PC-9 (cell line): ENCODE measurements around the gene SPRYD3. TPM values are rescaled to one million over a fixed set of nuclear protein-coding genes. Genes with fewer than 3 reads are reported as not detected.

Source experiments
- BruUV-seq: library from RNA; stranded (reverse); fragments of 400-500 nt; replicated peaks from 2 replicates; lab custom pipeline; 2021; lab: Mats Ljungman, UMichigan
- CTCF ChIA-PET: fragments of 300-600 bp; sonication (Branson Sonifier 250); formaldehyde crosslinking; loops from one replicate; lab custom pipeline; 2022; ENCODE audit warnings: antibody characterized with exemption; lab: Charles Lee
- POLR2A ChIA-PET: fragments of 300-600 bp; sonication (Branson Sonifier 250); formaldehyde crosslinking; loops from one replicate; lab custom pipeline; 2022; ENCODE audit warnings: antibody characterized with exemption; ENCODE audit not compliant: unreplicated experiment; lab: Charles Lee
- DNase-seq, 2 experiments: peaks; one replicate each; pipeline versions ENCODE4 v3.0.0 to v3.0.0-alpha.2; 2015 to 2022; ENCODE audit warnings: mixed read lengths in 1 of 2
- H2AFZ ChIP-seq: fragments of 200-600 bp; sonication (generic); 2 replicates; pipeline ENCODE4 v1.8.1; 2017; ENCODE audit warnings: antibody characterized with exemption
- H3F3A ChIP-seq: fragments of 200-600 bp; sonication (generic); 2 replicates; pipeline ENCODE4 v1.8.1; 2017; ENCODE audit warnings: antibody characterized with exemption, mild to moderate bottlenecking, low read depth; ENCODE audit not compliant: insufficient read depth
- H3K27ac ChIP-seq: fragments of 200-600 bp; sonication (generic); 2 replicates; pipeline ENCODE4 v1.6.1; 2016; ENCODE audit warnings: mixed run types
- H3K27me3 ChIP-seq: fragments of 200-600 bp; sonication (generic); 2 replicates; pipeline ENCODE4 v1.6.1; 2016; ENCODE audit warnings: low read depth, mixed run types; ENCODE audit not compliant: insufficient read depth
- H3K36me3 ChIP-seq: fragments of 200-600 bp; sonication (generic); 2 replicates; pipeline ENCODE4 v1.6.1; 2016; ENCODE audit warnings: low read depth, mixed run types
- H3K4me1 ChIP-seq: fragments of 200-600 bp; sonication (generic); replicated peaks from 2 replicates; pipeline ENCODE4 v1.6.1; 2016; ENCODE audit warnings: mixed run types; ENCODE audit not compliant: insufficient read depth
- H3K4me2 ChIP-seq: fragments of 200-600 bp; sonication (generic); 2 replicates; pipeline ENCODE4 v1.6.1; 2017; ENCODE audit warnings: mixed run types
- H3K4me3 ChIP-seq: fragments of 200-600 bp; sonication (generic); 2 replicates; pipeline ENCODE4 v1.6.1; 2016; ENCODE audit warnings: mixed run types
- H3K79me2 ChIP-seq: fragments of 200-600 bp; sonication (generic); 2 replicates; pipeline ENCODE4 v1.6.1; 2017; ENCODE audit warnings: low read depth, mixed run types
- H3K9me2 ChIP-seq: fragments of 200-600 bp; sonication (generic); 2 replicates; pipeline ENCODE4 v1.8.1; 2017; ENCODE audit warnings: mild to moderate bottlenecking; ENCODE audit not compliant: insufficient read depth
- H3K9me3 ChIP-seq: fragments of 200-600 bp; sonication (generic); 2 replicates; pipeline ENCODE4 v1.8.1; 2016; ENCODE audit warnings: low read depth; ENCODE audit not compliant: insufficient read depth
- H4K20me1 ChIP-seq: fragments of 200-600 bp; sonication (generic); 2 replicates; pipeline ENCODE4 v1.8.1; 2017; ENCODE audit not compliant: insufficient read depth
- EZH2 ChIP-seq: fragments of 200-600 bp; sonication (generic); IDR thresholded peaks from 2 replicates; pipeline ENCODE4 v1.8.0; 2017; ENCODE audit warnings: antibody characterized with exemption, low read depth
- intact Hi-C: fragments of 100-400 bp; cut with micrococcal nuclease; formaldehyde crosslinking; loops from one replicate; pipeline ENCODE4 v1.10.0; 2022; ENCODE audit not compliant: unreplicated experiment
- total RNA-seq: library from RNA; stranded (reverse); gene quantifications from 2 replicates; pipeline ENCODE4 v1.2.3, GENCODE V29; 2021
- TF ChIP-seq, protein P1 (sequence below): fragments of 200-600 bp; sonication (generic); conservative IDR thresholded peaks from 2 replicates; pipeline ENCODE4 v1.6.1; 2017; ENCODE audit warnings: mixed run types, antibody characterized with exemption, mild to moderate bottlenecking, moderate library complexity

The SPRYD3 gene
- total RNA-seq, 1 experiment from 2014 or later = 17.2 TPM

DNA sequence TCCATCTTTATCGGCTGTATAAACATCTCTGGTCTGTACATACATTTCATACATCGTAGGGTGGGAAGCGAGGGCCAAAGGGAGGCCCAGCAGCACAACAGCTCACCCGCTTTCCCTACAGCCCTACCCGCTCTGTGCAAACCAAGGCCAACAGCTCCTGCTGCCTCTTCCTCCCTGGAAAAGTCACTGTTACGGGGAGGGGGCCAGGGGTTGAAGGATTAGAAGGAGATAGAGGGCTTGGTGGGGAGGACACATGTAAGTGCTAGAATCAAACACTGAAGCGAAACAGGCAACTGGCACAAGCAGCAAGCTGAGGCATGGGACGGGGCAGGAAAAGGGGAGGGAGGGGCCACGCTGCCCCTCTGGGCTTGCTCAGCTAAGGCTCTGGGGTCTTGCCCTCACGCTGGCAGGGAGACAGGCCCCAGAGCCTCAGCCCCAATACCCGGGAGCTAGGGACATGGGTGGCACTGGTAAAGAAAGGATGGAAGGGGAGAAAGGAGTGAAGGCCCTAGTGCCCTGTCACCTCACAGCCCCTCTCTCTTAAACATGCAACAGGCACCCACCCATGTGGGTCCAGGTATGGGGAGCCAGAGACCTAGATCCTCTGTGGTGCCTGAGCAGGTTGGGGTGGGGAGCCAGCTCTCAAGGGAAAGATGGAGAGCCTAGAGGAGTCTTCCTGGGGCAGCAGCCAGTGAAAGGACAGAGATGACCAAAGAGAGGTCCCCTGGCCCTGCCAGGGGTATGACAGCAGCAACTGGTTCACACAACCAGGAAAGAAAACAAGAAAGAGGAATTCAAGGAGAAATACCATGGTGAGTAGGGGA lies 14.4 kb downstream of the SPRYD3 start:
- POLR2A ChIA-PET = interaction anchor here (0.6 to 1.4 kb wide), 2 partner anchors 131 to 452 kb away, joined by 3 to 4 read pairs; no protein-coding TSS in a partner anchor
- intact Hi-C loops = loop anchor here (10.0 kb wide), 3 partner anchors 110 to 440 kb away; partner anchors contain the start of genes ITGB7, NPFF and TARBP2
- TF ChIP-seq EZH2 = no peak
- H3K4me3 ChIP-seq = no peak overlapping the region
- TSS peak; percentile 20 for BruUV-seq
- no peaks in the 10 kb centered on the region for H3K27me3 ChIP-seq
- H3K4me1 ChIP-seq = peaks cover 30% of the 10 kb centered on the region
- peaks cover 13% of the 10 kb centered on the region; the same call in 1 of the 2 replicates for H3F3A ChIP-seq
- no peaks in the 10 kb centered on the region for H3K9me2 ChIP-seq
- no peak overlapping the region for H3K4me2 ChIP-seq
- H3K36me3 ChIP-seq = no peaks in the 10 kb centered on the region
- H3K79me2 ChIP-seq = no peaks in the 10 kb centered on the region
- DNase-seq = no peak
- H3K9me3 ChIP-seq = no peaks in the 10 kb centered on the region
- H3K27ac ChIP-seq = no peak overlapping the region
- no peak overlapping the region for H2AFZ ChIP-seq
- CTCF ChIA-PET = interaction anchor here (0.8 to 1.6 kb wide), 6 partner anchors 11 to 280 kb away, joined by 4 to 22 read pairs (median 7); partner anchors contain the start of genes AAAS and SPRYD3
- no peaks in the 10 kb centered on the region for H4K20me1 ChIP-seq

DNA sequence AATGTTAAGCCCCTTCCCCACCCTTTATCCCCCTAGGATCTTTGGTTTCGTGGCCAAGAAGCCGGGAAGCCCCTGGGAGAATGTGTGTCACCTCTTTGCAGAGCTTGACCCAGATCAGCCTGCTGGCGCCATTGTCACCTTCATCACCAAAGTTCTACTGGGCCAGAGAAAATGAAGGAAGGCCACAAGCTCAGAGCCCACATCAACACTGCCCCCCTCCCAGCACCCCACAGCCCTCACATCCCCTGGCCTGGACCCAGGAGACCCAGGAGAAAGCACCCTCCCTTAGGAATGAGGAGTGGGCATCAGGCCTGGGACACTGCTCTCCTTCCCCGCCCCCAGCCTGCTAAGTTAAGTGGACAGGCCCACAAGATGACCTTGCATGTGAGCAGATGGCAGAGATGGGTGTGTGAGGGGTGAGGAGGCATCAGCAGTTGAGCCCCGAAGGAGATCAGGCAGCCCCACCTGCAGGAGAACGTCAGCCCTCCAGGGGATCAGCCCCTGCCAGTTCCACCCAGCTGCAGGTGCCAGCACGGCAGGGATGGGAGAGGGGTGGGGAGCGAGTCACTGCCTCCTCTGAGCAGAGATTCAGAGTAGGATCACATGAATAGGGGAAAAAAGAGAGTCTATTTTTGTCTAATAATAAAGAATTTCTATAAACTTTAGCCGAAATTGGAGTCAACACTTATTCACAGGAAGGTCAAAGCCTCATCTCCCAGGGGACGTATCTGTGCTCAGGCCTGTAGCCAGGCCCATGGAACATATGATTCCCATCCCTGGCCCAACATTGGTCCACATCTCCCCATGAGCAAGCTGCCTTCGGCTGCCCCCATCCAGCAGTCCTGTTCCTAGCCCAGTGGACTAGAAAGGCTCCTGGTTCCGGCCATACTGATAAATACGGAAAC lies 15.2 kb downstream of the SPRYD3 start:
- Histone ChIP-seq H3K4me1 (peaks cover 30% of the 10 kb centered on the region), H3K4me2 (no peak overlapping the region), H3F3A (peaks cover 13% of the 10 kb centered on the region; the same call in 1 of the 2 replicates), H2AFZ (no peak overlapping the region), H3K27ac (no peak overlapping the region), H3K4me3 (no peak overlapping the region), H3K27me3 (no peaks in the 10 kb centered on the region), H3K9me3 (no peaks in the 10 kb centered on the region), H3K36me3 (no peaks in the 10 kb centered on the region), H3K9me2 (no peaks in the 10 kb centered on the region), H4K20me1 (no peaks in the 10 kb centered on the region), H3K79me2 (no peaks in the 10 kb centered on the region)
- CTCF ChIA-PET = interaction anchor here (1.0 kb wide), 2 partner anchors 35 to 447 kb away, joined by 3 read pairs; no protein-coding TSS in a partner anchor
- POLR2A ChIA-PET = interaction anchor here (0.6 kb wide), 1 partner anchor 453 kb away, joined by 4 read pairs; no protein-coding TSS in a partner anchor
- intact Hi-C loops = loop anchor here (10.0 kb wide), 3 partner anchors 111 to 441 kb away; partner anchors contain the start of genes ITGB7, NPFF and TARBP2
- no peak for DNase-seq
- TF ChIP-seq, protein P1, sequence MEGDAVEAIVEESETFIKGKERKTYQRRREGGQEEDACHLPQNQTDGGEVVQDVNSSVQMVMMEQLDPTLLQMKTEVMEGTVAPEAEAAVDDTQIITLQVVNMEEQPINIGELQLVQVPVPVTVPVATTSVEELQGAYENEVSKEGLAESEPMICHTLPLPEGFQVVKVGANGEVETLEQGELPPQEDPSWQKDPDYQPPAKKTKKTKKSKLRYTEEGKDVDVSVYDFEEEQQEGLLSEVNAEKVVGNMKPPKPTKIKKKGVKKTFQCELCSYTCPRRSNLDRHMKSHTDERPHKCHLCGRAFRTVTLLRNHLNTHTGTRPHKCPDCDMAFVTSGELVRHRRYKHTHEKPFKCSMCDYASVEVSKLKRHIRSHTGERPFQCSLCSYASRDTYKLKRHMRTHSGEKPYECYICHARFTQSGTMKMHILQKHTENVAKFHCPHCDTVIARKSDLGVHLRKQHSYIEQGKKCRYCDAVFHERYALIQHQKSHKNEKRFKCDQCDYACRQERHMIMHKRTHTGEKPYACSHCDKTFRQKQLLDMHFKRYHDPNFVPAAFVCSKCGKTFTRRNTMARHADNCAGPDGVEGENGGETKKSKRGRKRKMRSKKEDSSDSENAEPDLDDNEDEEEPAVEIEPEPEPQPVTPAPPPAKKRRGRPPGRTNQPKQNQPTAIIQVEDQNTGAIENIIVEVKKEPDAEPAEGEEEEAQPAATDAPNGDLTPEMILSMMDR = no peak
- TF ChIP-seq EZH2 = no peak
- no TSS peak for BruUV-seq

DNA sequence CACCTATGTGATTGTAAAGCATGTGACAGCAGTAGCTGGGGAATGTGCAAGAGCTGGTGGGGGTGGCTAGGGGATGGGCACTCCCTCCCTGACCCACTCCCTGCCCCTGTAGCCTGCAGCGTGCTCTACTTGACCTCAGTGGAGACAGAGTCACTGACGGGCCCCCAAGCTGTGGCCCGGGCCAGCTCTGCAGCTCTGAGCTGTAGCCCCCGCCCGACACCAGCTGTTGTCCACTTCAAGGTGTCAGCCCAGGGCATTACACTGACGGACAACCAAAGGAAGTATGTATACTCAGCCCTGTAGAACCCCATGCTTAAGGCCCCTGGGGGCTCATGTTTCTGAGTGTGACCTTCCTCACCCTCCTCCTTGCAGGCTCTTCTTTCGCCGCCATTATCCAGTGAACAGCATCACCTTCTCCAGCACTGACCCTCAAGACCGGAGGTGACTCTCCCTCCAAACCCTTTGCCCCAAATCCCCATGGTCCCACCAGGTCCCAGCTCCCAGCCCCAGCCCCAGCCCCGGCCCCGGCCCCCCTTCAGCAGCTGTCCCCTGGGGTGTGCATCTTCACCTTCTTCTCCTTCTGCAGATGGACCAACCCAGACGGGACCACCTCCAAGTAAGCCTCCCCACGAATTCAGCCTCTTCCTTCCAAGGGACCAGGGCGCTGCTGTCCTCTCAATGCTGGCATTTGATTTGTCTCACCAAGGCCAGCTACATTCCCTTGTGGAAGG lies 16.0 kb downstream of the SPRYD3 start:
- Histone ChIP-seq H3K4me3 (no peak overlapping the region), H3K9me3 (no peaks in the 10 kb centered on the region), H3K36me3 (no peaks in the 10 kb centered on the region), H3K4me1 (peaks cover 30% of the 10 kb centered on the region), H2AFZ (no peak overlapping the region), H3F3A (peaks cover 13% of the 10 kb centered on the region; the same call in 1 of the 2 replicates), H3K27me3 (no peaks in the 10 kb centered on the region), H3K9me2 (no peaks in the 10 kb centered on the region), H3K4me2 (no peak overlapping the region), H3K79me2 (no peaks in the 10 kb centered on the region), H4K20me1 (no peaks in the 10 kb centered on the region), H3K27ac (no peak overlapping the region)
- CTCF ChIA-PET = interaction anchor here (1.0 kb wide), 2 partner anchors 36 to 447 kb away, joined by 3 read pairs; no protein-coding TSS in a partner anchor
- no peak for DNase-seq
- TF ChIP-seq, protein P1 = no peak
- TF ChIP-seq EZH2 = no peak
- intact Hi-C loops = loop anchor here (10.0 kb wide), 3 partner anchors 112 to 442 kb away; partner anchors contain the start of genes ITGB7, NPFF and TARBP2
- POLR2A ChIA-PET = no interaction called here
- no TSS peak for BruUV-seq
